Activated CD8-positive, alpha-beta memory T cell treated with anti-CD3 and anti-CD28 coated beads for 36 hours (primary cell): ENCODE measurements around the gene EFEMP2. TPM values are rescaled to one million over a fixed set of nuclear protein-coding genes. Genes with fewer than 3 reads are reported as not detected.

Source experiments
- CTCF ChIA-PET: fragments of 350-600 bp; sonication (Branson Sonifier 250); formaldehyde crosslinking; loops from one replicate; lab custom pipeline; 2021; ENCODE audit warnings: antibody characterized with exemption; lab: Charles Lee
- POLR2A ChIA-PET: fragments of 350-600 bp; sonication (Branson Sonifier 250); formaldehyde crosslinking; loops from one replicate; lab custom pipeline; 2021; ENCODE audit warnings: antibody characterized with exemption; lab: Charles Lee
- total RNA-seq, 2 experiments: library from RNA; stranded (reverse); gene quantifications; one replicate each; pipeline ENCODE4 v1.2.3, GENCODE V29; 2021

Gene EFEMP2
- total RNA-seq, 2 experiments from 2014 or later: 3.7 to 5.7 TPM

DNA sequence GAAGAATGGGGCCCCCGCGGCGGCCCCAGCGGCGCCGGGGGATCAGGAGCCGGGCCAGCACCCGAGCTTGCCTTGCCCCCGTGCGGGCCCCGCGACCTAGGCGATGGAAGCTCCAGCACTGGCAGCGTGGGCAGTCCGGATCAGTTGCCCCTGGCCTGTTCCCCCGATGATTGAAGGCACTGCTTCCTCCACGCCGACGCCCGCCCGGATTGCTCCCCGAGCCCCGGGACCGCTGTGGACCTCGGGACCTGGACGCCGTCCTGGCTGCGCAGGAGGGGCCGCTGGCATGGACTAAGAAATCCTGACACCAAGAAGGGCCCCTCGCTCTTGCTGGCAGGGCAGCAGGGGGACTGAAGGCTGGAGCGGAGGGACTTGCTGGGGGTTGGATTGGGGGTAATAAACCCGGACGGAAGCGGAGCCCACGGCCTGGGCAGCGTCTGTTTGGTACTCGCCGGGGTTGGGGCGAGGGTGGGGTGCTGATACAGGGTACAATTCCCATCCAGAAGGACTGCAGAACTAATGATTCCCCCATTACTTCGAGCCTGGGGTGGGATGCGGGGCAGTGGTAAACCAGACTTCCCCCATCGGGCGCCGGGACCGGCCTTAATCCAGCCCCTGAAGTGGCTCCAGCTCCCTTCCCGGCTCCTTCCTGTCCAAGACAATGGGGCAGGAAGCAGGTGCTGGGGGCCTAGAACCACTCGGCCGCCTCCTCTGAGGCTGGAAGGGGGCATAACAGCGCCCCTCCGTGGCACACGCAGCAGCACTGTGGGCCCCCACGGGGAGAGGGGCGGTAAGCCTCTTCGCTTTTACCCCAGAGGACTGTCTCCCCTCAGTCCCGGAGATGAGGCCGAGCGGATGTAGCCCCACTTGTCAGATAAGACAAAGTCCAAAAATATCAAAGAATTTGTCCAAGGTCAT, 18.9 kb upstream of the EFEMP2 start:
- ChIA-PET CTCF (interaction anchor here (1.0 to 12.8 kb wide), 11 partner anchors 7 to 176 kb away, joined by 3 to 163 read pairs (median 10); partner anchors contain the start of genes C11orf68, CFL1, CTSW and FOSL1), POLR2A (interaction anchor here (0.6 to 4.7 kb wide), 16 partner anchors 9 to 321 kb away, joined by 3 to 67 read pairs (median 4); partner anchors contain the start of genes BANF1, C11orf68, CFL1 and EIF1AD)

DNA sequence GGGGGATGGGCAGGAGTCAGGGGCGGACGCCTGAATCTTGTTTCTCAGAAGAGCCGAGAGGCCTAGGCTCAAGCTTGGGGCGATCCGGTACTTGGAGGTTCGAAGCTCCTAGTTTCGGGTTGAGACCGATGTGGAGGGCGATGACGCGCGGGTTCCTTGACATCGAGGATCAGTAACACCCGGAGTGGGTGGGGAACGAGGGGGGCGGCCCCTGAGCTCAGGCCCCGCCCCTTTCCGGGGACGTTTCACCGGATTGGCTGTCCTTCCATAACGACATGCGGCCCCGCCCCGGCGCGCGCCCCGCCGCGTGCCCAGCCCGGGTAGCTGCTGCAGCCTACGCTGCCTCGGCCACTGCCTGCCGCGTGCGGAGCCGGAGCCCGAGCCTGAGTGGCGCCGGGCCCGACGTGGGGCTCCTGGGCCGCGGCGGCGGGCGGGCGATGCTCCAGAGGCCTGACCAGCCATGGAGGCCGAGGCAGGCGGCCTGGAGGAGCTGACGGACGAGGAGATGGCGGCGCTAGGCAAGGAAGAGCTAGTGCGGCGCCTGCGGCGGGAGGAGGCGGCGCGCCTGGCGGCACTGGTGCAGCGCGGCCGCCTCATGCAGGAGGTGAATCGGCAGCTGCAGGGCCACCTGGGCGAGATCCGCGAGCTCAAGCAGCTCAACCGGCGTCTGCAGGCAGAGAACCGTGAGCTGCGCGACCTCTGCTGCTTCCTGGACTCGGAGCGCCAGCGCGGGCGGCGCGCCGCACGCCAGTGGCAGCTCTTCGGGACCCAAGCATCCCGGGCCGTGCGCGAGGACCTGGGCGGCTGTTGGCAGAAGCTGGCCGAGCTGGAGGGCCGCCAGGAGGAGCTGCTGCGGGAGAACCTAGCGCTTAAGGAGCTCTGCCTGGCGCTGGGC, 18.0 kb upstream of the EFEMP2 start, which contains the start of gene CCDC85B:
CCDC85B (plus strand) TSS at position 350 of the 895 bp plus-strand sequence; CDS start at position 461, 111 bp downstream.
- ChIA-PET CTCF (interaction anchor here (1.1 to 12.8 kb wide), 12 partner anchors 8 to 177 kb away, joined by 3 to 163 read pairs (median 12); partner anchors contain the start of genes C11orf68, CFL1, CTSW and FOSL1), POLR2A (interaction anchor here (0.6 to 4.7 kb wide), 20 partner anchors 9 to 383 kb away, joined by 3 to 67 read pairs (median 4); partner anchors contain the start of genes BANF1, C11orf68, CFL1 and EIF1AD)

GRCh38 chr11:65888163-65888814, 15.7 kb upstream of the EFEMP2 start, which contains the start of gene FIBP:
Gene FIBP, minus strand, starts transcription at chr11:65888471. Its CDS starts 53 bp downstream, at chr11:65888418.
- POLR2A ChIA-PET: interaction anchor here (0.6 to 4.7 kb wide), 11 partner anchors 9 to 317 kb away, joined by 3 to 67 read pairs (median 4); partner anchors contain the start of genes CFL1, FOSL1 and MUS81
- CTCF ChIA-PET: interaction anchor here (0.6 to 12.8 kb wide), 33 partner anchors 11 to 1601 kb away, joined by 3 to 163 read pairs (median 3); partner anchors contain the start of genes C11orf68, CFL1, CTSW and FOSL1

DNA sequence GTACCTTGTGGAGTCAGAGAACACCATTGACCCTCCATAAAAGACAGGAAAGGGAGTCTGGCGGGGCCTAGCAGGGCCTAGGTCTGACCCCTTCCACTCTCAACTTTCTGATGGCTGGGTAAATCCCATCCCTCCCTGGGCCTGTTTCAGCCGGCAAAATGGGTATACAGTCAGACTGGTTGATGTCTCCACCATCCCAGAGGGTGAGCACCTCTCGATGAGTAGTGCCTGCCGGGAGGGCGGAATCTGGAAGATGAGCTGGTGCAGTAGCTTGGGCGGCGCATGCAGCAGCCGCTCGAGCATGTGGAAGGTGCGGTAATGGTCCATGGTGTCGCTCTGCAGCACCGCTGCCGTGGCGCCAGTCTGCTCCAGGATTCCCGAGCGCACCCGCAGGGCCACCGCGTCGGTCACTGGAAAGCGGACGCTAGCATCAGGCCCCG, 15.1 kb upstream of the EFEMP2 start:
- CTCF ChIA-PET: interaction anchor here (0.6 to 12.8 kb wide), 27 partner anchors 10 to 1602 kb away, joined by 3 to 163 read pairs (median 4); partner anchors contain the start of genes C11orf68, CFL1, CTSW and FOSL1

DNA sequence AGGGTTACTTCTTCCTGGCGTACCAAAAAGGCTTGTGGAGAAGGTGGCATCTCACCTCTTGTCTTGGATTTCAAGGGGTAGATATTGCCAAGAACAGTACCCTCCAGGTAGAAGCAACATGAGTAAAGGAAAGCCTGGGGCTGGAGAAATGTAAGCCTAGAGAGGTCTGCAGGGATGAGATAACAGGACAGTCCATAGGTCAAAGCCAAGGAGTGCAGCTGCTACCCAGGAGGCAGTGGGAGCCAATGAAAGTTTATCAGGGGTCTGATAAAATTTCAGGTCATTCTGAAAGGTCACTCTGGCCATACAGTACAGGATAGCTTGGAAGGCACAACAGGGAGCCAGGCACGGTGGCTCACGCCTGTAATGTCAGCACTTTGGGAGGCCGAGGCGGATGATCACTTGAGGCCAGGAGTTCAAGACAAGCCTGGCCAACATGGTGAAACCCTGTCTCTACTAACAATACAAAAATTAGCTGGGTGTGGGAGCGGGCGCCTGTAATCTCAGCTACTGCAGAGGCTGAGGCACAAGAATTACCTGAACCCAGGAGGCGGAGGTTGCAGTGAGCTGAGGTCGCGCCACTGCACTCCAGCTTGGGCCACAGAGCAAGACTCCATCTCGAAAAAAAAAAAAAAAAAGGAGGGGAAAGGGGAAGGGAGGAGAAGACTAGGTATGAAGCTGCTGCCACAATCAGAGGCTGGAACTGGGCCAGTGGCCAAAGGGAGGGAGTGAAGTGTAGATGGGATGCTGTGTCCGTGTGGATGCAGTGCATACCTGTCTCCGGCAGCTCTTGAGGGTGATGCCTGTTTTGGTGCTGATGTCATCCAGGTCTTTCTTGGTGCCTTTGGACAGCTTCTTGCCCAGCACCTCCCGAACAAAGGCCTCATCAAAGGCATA, 14.5 kb upstream of the EFEMP2 start:
- ChIA-PET POLR2A (interaction anchor here (0.9 kb wide), 1 partner anchor 13 kb away, joined by 4 read pairs; the partner anchor contains the start of gene FOSL1), CTCF (interaction anchor here (0.6 to 12.8 kb wide), 15 partner anchors 9 to 175 kb away, joined by 3 to 163 read pairs (median 5); partner anchors contain the start of genes C11orf68, CFL1, CTSW and FOSL1)

More for the DNA sequence above, 15.1 kb upstream of the EFEMP2 start:
- POLR2A ChIA-PET: interaction anchor here (0.6 to 4.7 kb wide), 10 partner anchors 9 to 316 kb away, joined by 3 to 67 read pairs (median 4); partner anchors contain the start of genes CFL1, FOSL1 and MUS81

DNA sequence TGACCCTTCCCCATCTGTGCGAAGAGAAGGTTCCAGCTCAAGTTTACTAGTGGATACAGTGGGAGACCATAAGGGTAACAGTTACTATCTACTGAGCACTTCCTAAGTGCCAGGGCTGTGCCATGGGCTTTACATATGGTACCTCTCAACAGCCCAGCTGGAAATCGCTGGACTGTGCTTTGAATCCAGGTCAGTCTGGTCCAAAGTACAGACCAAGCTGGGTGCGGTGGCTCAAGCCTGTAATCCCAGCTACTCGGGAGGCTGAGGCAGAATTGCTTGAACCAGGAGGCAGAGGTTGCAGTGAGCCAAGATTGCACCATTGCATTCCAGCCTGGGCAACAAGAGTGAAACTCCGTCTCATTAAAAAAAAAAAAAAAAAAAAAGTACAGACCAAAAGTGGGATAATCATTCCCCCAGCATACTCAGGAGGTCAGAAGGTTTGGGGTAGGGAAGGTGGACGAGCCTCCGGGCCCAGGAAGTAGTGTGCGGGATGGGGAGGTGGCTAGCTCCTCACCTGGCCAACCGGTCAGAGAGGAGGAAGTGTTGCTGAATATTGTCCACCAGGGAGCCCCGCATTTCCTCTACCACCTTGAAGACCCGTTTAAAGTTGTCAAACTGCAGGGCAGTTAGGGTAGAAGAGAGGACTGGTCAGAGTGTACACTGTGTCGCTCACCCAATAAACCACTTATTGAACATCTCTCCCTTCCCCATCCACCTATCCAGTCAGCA, 13.4 kb upstream of the EFEMP2 start:
- POLR2A ChIA-PET: interaction anchor here (0.9 to 2.7 kb wide), 2 partner anchors 12 to 16 kb away, joined by 13 to 25 read pairs; no protein-coding TSS in a partner anchor

DNA sequence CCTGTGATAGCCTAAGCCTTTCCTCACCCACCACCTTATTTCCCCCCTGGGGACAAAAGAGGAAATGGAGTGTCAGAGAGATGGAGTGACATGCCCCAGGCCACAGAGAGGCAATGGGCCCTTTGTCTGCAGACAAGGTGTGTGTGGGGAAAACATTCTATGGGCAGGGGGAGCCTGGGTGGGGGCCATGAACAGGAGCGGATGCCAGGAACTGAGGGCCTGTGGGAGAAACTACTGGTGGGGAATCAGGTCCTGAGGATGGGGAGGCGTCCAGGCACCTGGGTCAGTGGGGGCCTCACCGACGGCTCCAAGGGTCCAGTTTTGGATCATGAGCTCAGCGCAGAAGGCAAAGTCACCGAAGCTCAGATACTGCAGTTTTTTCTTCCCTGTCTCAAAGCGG, 12.6 kb upstream of the EFEMP2 start:
- ChIA-PET CTCF (interaction anchor here (0.6 to 12.8 kb wide), 31 partner anchors 8 to 345 kb away, joined by 3 to 163 read pairs (median 6); partner anchors contain the start of genes CFL1, CTSW, FOSL1 and KAT5), POLR2A (interaction anchor here (0.5 to 2.7 kb wide), 6 partner anchors 13 to 36 kb away, joined by 3 to 25 read pairs (median 8); no protein-coding TSS in a partner anchor)

More for the DNA sequence above, 13.4 kb upstream of the EFEMP2 start:
- CTCF ChIA-PET: interaction anchor here (0.6 to 12.8 kb wide), 21 partner anchors 8 to 346 kb away, joined by 3 to 163 read pairs (median 10); partner anchors contain the start of genes CFL1, CTSW, FOSL1 and KAT5

- ChIA-PET CTCF (interaction anchor here (0.7 to 12.8 kb wide), 37 partner anchors 7 to 345 kb away, joined by 3 to 163 read pairs (median 5); partner anchors contain the start of genes CFL1, CTSW, FOSL1 and KAT5), POLR2A (interaction anchor here (0.5 to 2.7 kb wide), 6 partner anchors 14 to 37 kb away, joined by 3 to 25 read pairs (median 8); no protein-coding TSS in a partner anchor)
These were observed 12.1 kb upstream of the EFEMP2 start for GRCh38 chr11:65884716-65885092.

DNA sequence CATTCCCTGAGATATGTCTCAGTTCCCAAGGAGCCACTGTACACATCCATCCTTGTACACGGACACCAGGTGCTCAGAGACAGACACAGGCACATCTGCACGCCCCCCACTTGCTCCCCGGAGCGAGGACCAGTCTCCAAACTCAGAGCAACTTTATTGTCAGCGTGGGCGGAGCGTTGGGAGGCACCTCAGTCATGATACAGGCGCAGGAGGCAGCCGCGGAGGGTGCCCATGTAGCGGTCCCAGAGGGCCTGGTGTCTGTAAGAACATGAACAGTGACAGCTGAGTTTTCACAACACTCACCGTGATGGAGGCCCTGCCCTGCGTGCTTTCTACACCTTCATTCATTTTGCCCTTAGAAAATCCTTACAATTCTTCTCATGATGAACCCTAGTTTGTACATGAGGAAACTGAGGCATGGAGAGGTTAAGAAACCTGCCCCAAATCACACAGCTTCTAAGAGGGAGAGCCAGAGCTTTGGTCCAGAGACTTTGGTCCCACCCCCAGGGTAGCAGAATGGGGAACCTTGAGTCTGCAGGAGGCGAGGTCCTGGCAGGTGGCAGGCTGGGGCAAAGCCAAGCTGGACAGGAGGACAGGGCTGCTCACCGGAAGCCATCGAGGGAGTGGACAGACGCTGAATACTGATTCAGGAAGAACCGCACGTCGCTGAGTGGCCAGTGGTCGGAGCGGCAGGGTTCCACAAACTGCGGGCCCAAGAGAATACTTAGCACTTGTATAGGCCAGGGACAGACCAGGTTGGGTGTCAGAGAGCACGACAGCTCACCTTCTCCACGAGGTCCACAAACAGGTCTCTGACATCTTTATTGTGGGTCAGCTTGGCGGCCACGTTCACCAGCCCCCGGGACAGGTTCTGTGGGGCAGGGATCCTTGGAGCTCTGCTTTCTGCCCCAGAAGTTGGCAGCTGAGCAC, 11.5 kb upstream of the EFEMP2 start:
- ChIA-PET POLR2A (interaction anchor here (1.0 to 2.7 kb wide), 5 partner anchors 14 to 34 kb away, joined by 3 to 25 read pairs (median 7); no protein-coding TSS in a partner anchor), CTCF (interaction anchor here (0.7 to 12.8 kb wide), 34 partner anchors 6 to 266 kb away, joined by 3 to 163 read pairs (median 6); partner anchors contain the start of genes CFL1, CTSW, FOSL1 and KAT5)

DNA sequence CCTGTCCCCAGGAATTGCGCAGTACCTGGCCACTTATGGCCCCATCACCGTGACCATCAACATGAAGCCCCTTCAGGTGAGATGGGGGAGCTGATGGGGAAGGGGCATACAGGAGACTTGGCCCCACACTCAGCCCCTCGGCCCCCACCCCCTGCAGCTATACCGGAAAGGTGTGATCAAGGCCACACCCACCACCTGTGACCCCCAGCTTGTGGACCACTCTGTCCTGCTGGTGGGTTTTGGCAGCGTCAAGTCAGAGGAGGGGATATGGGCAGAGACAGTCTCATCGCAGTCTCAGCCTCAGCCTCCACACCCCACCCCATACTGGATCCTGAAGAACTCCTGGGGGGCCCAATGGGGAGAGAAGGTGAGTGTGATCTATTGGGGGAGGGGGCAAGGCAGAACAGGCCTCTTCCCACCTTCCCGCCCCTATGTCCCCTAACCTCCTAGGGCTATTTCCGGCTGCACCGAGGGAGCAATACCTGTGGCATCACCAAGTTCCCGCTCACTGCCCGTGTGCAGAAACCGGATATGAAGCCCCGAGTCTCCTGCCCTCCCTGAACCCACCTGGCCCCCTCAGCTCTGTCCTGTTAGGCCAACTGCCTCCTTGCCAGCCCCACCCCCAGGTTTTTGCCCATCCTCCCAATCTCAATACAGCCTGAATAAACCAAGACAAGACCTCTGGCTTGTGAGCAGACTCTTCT, 10.6 kb upstream of the EFEMP2 start:
- ChIA-PET POLR2A (interaction anchor here (1.0 to 2.0 kb wide), 2 partner anchors 22 to 24 kb away, joined by 3 to 8 read pairs; no protein-coding TSS in a partner anchor), CTCF (interaction anchor here (1.6 to 12.8 kb wide), 6 partner anchors 6 to 102 kb away, joined by 7 to 163 read pairs (median 67); partner anchors contain the start of genes CFL1, CTSW, FOSL1 and MUS81)

GRCh38 chr11:65882120-65883057, 9.8 kb upstream of the EFEMP2 start:
- ChIA-PET POLR2A (interaction anchor here (0.5 to 0.7 kb wide), 2 partner anchors 13 to 37 kb away, joined by 3 read pairs; no protein-coding TSS in a partner anchor), CTCF (interaction anchor here (9.7 to 12.8 kb wide), 2 partner anchors 6 to 23 kb away, joined by 98 to 163 read pairs; partner anchors contain the start of genes CCDC85B, CFL1, FIBP and MUS81)
